HepG2 (cell line): ENCODE data around the gene ZDHHC8. TPM values are rescaled to one million over a fixed set of nuclear protein-coding genes. Genes with fewer than 3 reads are reported as not detected.

ENCODE experiments used
- NFYB ChIP-seq: sonication (generic); formaldehyde crosslinking; IDR thresholded peaks from 2 replicates; pipeline ENCODE4 v1.4.0; 2020; ENCODE audit warnings: missing genetic modification reagents
- NR3C1 ChIP-seq: sonication (generic); formaldehyde crosslinking; IDR thresholded peaks from 2 replicates; pipeline ENCODE4 v1.4.0; 2020; ENCODE audit warnings: missing genetic modification reagents
- RAD51 ChIP-seq: fragments of 450-650 bp; IDR thresholded peaks from 2 replicates; pipeline ENCODE4 v1.6.1; 2016; ENCODE audit warnings: borderline replicate concordance
- ZNF34 ChIP-seq: sonication (generic); formaldehyde crosslinking; IDR thresholded peaks from 2 replicates; pipeline ENCODE4 v1.4.0; 2020; ENCODE audit warnings: mild to moderate bottlenecking, missing genetic modification reagents, borderline replicate concordance
- polyA plus RNA-seq, 8 experiments: library from polyadenylated mRNA; depleted of rRNA in 3 of 8; stranded (reverse) in 7 of 8; unstranded in 1 of 8; fragments of >200 nt; fragmentation: Illumina TruSeq in 4 of 8; extraction: Trizol in 4 of 8; gene quantifications; 2 replicates each; pipeline versions ENCODE4 v1.2.1 to v1.2.3, GENCODE V29; 2011 to 2016; ENCODE audit warnings: low read depth in 4 of 8, missing spikeins in 1 of 8, mixed read lengths in 1 of 8; ENCODE audit not compliant: insufficient read depth in 1 of 8
- total RNA-seq, 5 experiments: library from RNA; depleted of rRNA; stranded (reverse); fragments of >200 nt; fragmentation: Illumina TruSeq; extraction: Trizol; gene quantifications; 2 replicates each; pipeline ENCODE4 v1.2.3, GENCODE V29; 2016; ENCODE audit warnings: low read depth in 1 of 5
- TF ChIP-seq, protein P1 (sequence below): sonication (generic); formaldehyde crosslinking; IDR thresholded peaks from one replicate; pipeline ENCODE4 v1.5.1; 2020; ENCODE audit warnings: mild to moderate bottlenecking, missing genetic modification reagents; ENCODE audit errors: not compliant biosample characterization

ZDHHC8 gene
- total and polyA plus RNA-seq, 2 of the 13 experiments (the other 11 are each of a cell fraction or from before 2014, with no cell fraction given), result 7.5 to 21.3 TPM

DNA sequence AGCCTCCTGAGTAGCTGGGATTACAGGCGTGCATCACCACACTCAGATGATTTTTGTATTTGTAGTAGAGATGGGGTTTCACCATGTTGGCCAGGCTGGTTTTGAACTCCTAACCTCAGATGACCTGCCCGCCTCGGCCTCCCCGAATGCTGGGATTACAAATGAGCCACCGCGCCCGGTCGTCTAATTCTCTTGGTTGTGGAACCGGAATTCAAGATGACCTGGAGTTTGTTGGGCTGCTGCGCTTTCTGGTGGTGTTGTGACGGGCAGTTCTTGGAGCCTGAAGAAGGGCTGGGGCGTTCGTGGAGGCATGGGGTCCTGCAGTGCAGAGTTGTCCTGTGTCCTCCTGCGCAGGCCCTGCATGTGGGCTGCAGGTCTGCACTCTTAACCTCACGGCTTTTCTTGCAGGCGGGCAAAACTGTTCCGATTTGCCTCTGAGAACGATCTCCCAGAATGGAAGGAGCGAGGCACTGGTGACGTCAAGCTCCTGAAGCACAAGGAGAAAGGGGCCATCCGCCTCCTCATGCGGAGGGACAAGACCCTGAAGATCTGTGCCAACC, 9.7 kb upstream of the ZDHHC8 start (continued):
- TF ChIP-seq, protein P1, sequence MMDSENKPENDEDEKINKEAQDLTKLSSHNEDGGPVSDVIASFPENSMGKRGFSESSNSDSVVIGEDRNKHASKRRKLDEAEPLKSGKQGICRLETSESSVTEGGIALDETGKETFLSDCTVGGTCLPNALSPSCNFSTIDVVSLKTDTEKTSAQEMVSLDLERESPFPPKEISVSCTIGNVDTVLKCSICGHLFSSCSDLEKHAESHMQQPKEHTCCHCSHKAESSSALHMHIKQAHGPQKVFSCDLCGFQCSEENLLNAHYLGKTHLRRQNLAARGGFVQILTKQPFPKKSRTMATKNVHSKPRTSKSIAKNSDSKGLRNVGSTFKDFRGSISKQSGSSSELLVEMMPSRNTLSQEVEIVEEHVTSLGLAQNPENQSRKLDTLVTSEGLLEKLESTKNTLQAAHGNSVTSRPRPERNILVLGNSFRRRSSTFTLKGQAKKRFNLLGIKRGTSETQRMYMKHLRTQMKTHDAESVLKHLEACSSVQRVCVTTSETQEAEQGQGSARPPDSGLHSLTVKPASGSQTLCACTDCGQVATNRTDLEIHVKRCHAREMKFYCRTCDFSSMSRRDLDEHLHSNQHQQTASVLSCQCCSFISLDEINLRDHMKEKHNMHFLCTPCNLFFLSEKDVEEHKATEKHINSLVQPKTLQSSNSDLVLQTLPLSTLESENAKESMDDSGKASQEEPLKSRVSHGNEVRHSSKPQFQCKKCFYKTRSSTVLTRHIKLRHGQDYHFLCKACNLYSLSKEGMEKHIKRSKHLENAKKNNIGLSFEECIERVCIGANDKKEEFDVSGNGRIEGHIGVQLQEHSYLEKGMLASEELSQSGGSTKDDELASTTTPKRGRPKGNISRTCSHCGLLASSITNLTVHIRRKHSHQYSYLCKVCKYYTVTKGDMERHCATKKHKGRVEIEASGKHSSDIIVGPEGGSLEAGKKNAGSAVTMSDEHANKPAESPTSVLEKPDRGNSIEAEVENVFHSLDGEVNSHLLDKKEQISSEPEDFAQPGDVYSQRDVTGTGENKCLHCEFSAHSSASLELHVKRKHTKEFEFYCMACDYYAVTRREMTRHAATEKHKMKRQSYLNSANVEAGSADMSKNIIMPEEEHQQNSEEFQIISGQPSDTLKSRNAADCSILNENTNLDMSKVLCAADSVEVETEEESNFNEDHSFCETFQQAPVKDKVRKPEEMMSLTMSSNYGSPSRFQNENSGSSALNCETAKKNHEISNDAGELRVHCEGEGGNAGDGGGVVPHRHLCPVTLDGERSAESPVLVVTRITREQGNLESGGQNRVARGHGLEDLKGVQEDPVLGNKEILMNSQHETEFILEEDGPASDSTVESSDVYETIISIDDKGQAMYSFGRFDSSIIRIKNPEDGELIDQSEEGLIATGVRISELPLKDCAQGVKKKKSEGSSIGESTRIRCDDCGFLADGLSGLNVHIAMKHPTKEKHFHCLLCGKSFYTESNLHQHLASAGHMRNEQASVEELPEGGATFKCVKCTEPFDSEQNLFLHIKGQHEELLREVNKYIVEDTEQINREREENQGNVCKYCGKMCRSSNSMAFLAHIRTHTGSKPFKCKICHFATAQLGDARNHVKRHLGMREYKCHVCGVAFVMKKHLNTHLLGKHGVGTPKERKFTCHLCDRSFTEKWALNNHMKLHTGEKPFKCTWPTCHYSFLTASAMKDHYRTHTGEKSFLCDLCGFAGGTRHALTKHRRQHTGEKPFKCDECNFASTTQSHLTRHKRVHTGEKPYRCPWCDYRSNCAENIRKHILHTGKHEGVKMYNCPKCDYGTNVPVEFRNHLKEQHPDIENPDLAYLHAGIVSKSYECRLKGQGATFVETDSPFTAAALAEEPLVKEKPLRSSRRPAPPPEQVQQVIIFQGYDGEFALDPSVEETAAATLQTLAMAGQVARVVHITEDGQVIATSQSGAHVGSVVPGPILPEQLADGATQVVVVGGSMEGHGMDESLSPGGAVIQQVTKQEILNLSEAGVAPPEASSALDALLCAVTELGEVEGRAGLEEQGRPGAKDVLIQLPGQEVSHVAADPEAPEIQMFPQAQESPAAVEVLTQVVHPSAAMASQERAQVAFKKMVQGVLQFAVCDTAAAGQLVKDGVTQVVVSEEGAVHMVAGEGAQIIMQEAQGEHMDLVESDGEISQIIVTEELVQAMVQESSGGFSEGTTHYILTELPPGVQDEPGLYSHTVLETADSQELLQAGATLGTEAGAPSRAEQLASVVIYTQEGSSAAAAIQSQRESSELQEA (CRISPR knock-in tag), result no peak
- TF ChIP-seq NFYB (CRISPR knock-in tag) (no peak), RAD51 (no peak), ZNF34 (CRISPR knock-in tag) (no peak), NR3C1 (no peak)
- TF ChIP-seq, all 625 proteins: peak for 0
